SK-N-SH treated with all-trans-retinoic acid at 6 μM for 48 hours (cell line): ENCODE measurements around the gene EBF3.

Experiments
- ATAC-seq: fragments of 200-7000 bp; cut with Tn5 transposase; 3 replicates; pipeline ENCODE4 v1.9.1; 2020; ENCODE audit warnings: mild to moderate bottlenecking, moderate library complexity
- ARNTL ChIP-seq: fragments of 450-650 bp; formaldehyde crosslinking; IDR thresholded peaks from 2 replicates; pipeline ENCODE4 v1.5.0; 2020; ENCODE audit warnings: low read depth, mild to moderate bottlenecking, moderate library complexity, borderline replicate concordance
- BACH2 ChIP-seq: fragments of 250-450 bp; sonication (Bioruptor Pico); IDR thresholded peaks from 2 replicates; pipeline ENCODE4 v1.9.0; 2021; ENCODE audit warnings: mild to moderate bottlenecking, borderline replicate concordance
- CREB5 ChIP-seq: fragments of 250-450 bp; sonication (Bioruptor Pico); IDR thresholded peaks from 2 replicates; pipeline ENCODE4 v1.5.1; 2020; ENCODE audit warnings: low read depth, mild to moderate bottlenecking, moderate library complexity
- CSDC2 ChIP-seq: fragments of 250-450 bp; sonication (Bioruptor Pico); IDR thresholded peaks from 2 replicates; pipeline ENCODE4 v1.5.0; 2020; ENCODE audit warnings: mild to moderate bottlenecking, moderate library complexity
- CSRNP3 ChIP-seq: fragments of 250-450 bp; sonication (Bioruptor Pico); IDR thresholded peaks from 2 replicates; pipeline ENCODE4 v1.5.1; 2021; ENCODE audit warnings: mild to moderate bottlenecking, moderate library complexity
- ESRRG ChIP-seq: fragments of 250-450 bp; sonication (Bioruptor Pico); IDR thresholded peaks from 2 replicates; pipeline ENCODE4 v1.6.1; 2021; ENCODE audit warnings: mild to moderate bottlenecking
- GLIS3 ChIP-seq: fragments of 250-450 bp; sonication (Bioruptor Pico); IDR thresholded peaks from 2 replicates; pipeline ENCODE4 v1.5.0; 2020; ENCODE audit warnings: mild to moderate bottlenecking, moderate library complexity
- ISL1 ChIP-seq: fragments of 250-450 bp; sonication (Bioruptor Pico); IDR thresholded peaks from 2 replicates; pipeline ENCODE4 v2.1.2; 2022; ENCODE audit warnings: mild to moderate bottlenecking, moderate library complexity
- OSR1 ChIP-seq: fragments of 250-450 bp; sonication (Bioruptor Pico); IDR thresholded peaks from 2 replicates; pipeline ENCODE4 v1.8.0; 2022; ENCODE audit warnings: moderate library complexity, mild to moderate bottlenecking, inconsistent platforms
- PATZ1 ChIP-seq: fragments of 250-450 bp; sonication (Bioruptor Pico); IDR thresholded peaks from 2 replicates; pipeline ENCODE4 v1.8.0; 2020; ENCODE audit warnings: mild to moderate bottlenecking, moderate library complexity, borderline replicate concordance
- POU6F1 ChIP-seq: fragments of 250-450 bp; sonication (Bioruptor Pico); IDR thresholded peaks from 2 replicates; pipeline ENCODE4 v1.8.0; 2021; ENCODE audit warnings: low read depth, mild to moderate bottlenecking, moderate library complexity, borderline replicate concordance
- PPARA ChIP-seq: fragments of 250-450 bp; sonication (Bioruptor Pico); IDR thresholded peaks from 2 replicates; pipeline ENCODE4 v1.5.0; 2020; ENCODE audit warnings: mild to moderate bottlenecking, borderline replicate concordance
- RARB ChIP-seq: fragments of 250-450 bp; sonication (Bioruptor Pico); IDR thresholded peaks from 2 replicates; pipeline ENCODE4 v1.8.0; 2021; ENCODE audit warnings: mild to moderate bottlenecking, moderate library complexity
- SNAI2 ChIP-seq: fragments of 250-450 bp; sonication (Bioruptor Pico); IDR thresholded peaks from 2 replicates; pipeline ENCODE4 v1.5.0; 2020; ENCODE audit warnings: mild to moderate bottlenecking, moderate library complexity
- TOX ChIP-seq: fragments of 250-450 bp; sonication (Bioruptor Pico); IDR thresholded peaks from 2 replicates; pipeline ENCODE4 v1.8.0; 2021; ENCODE audit warnings: mild to moderate bottlenecking, moderate library complexity, borderline replicate concordance
- TSHZ2 ChIP-seq: fragments of 250-450 bp; sonication (Bioruptor Pico); IDR thresholded peaks from 2 replicates; pipeline ENCODE4 v1.5.0; 2020; ENCODE audit warnings: mild to moderate bottlenecking, moderate library complexity
- ZC3H10 ChIP-seq: fragments of 250-450 bp; sonication (Bioruptor Pico); IDR thresholded peaks from 2 replicates; pipeline ENCODE4 v1.5.1; 2021; ENCODE audit warnings: mild to moderate bottlenecking, moderate library complexity
- ZFP3 ChIP-seq: fragments of 250-450 bp; sonication (Bioruptor Pico); IDR thresholded peaks from 2 replicates; pipeline ENCODE4 v1.5.0; 2020; ENCODE audit warnings: mild to moderate bottlenecking, moderate library complexity
- ZFP30 ChIP-seq: fragments of 450-650 bp; formaldehyde crosslinking; IDR thresholded peaks from 2 replicates; pipeline ENCODE4 v1.5.0; 2022; ENCODE audit warnings: mild to moderate bottlenecking, moderate library complexity
- ZNF565 ChIP-seq: fragments of 450-650 bp; formaldehyde crosslinking; conservative IDR thresholded peaks from 2 replicates; pipeline ENCODE4 v1.5.0; 2020; ENCODE audit warnings: low read depth, mild to moderate bottlenecking, moderate library complexity
- ZNF70 ChIP-seq: fragments of 450-650 bp; formaldehyde crosslinking; IDR thresholded peaks from 2 replicates; pipeline ENCODE4 v1.5.0; 2020; ENCODE audit warnings: mild to moderate bottlenecking, moderate library complexity
- ZNF8 ChIP-seq: fragments of 450-650 bp; formaldehyde crosslinking; IDR thresholded peaks from 2 replicates; pipeline ENCODE4 v1.5.0; 2020; ENCODE audit warnings: mild to moderate bottlenecking, moderate library complexity

EBF3 gene

GRCh38 chr10:129849853-129850252 is 114.2 kb downstream of the EBF3 start:
- TF ChIP-seq ZFP30: no peak
- TF ChIP-seq ZNF565: no peak
- no peak for ATAC-seq

- TF ChIP-seq ZFP3 (CRISPR knock-in tag): no peak
- TF ChIP-seq PPARA (CRISPR knock-in tag): no peak
- no peak for TF ChIP-seq CSDC2 (CRISPR knock-in tag)
- TF ChIP-seq ZC3H10 (CRISPR knock-in tag): no peak
- no peak for TF ChIP-seq ISL1 (CRISPR knock-in tag)
- TF ChIP-seq ZNF8 (CRISPR knock-in tag): no peak
- no peak for TF ChIP-seq RARB (CRISPR knock-in tag)
- no peak for TF ChIP-seq ARNTL
Observed at GRCh38 chr10:129849452-129849750, 114.7 kb downstream of the EBF3 start.

GRCh38 chr10:129848696-129849451 is 115.2 kb downstream of the EBF3 start:
- TF ChIP-seq ZNF565 (no peak), ZFP3 (CRISPR knock-in tag) (no peak), SNAI2 (no peak), POU6F1 (CRISPR knock-in tag) (no peak), RARB (CRISPR knock-in tag) (no peak), ZFP30 (no peak), BACH2 (CRISPR knock-in tag) (no peak), CSDC2 (CRISPR knock-in tag) (no peak), OSR1 (CRISPR knock-in tag) (no peak), ZNF70 (CRISPR knock-in tag) (no peak), TOX (CRISPR knock-in tag) (no peak), ZC3H10 (CRISPR knock-in tag) (no peak), CSRNP3 (CRISPR knock-in tag) (no peak)
- ATAC-seq: no peak

More at GRCh38 chr10:129849452-129849750, 114.7 kb downstream of the EBF3 start:
- ATAC-seq: no peak

- no peak for TF ChIP-seq RARB (CRISPR knock-in tag)
- TF ChIP-seq PATZ1 (CRISPR knock-in tag): no peak
- no peak for TF ChIP-seq OSR1 (CRISPR knock-in tag)
- no peak for TF ChIP-seq PPARA (CRISPR knock-in tag)
- TF ChIP-seq GLIS3: no peak
- TF ChIP-seq ZNF70 (CRISPR knock-in tag): no peak
- no peak for TF ChIP-seq TOX (CRISPR knock-in tag)
- TF ChIP-seq ZFP30: no peak
- no peak for TF ChIP-seq POU6F1 (CRISPR knock-in tag)
- TF ChIP-seq TSHZ2 (CRISPR knock-in tag): no peak
- no peak for TF ChIP-seq ZC3H10 (CRISPR knock-in tag)
- no peak for TF ChIP-seq CSRNP3 (CRISPR knock-in tag)
- no peak for TF ChIP-seq SNAI2
- no peak for TF ChIP-seq CSDC2 (CRISPR knock-in tag)
- TF ChIP-seq ESRRG (CRISPR knock-in tag): no peak
- no peak for TF ChIP-seq ISL1 (CRISPR knock-in tag)
- no peak for TF ChIP-seq CREB5 (CRISPR knock-in tag)
- TF ChIP-seq, all 23 proteins: peak for 0
- no peak for ATAC-seq
Observed at GRCh38 chr10:129847741-129848483, 116.2 kb downstream of the EBF3 start.
